GM19324 (cell line): ENCODE data around the gene RALGAPA2.

ENCODE experiments used
- ATAC-seq: cut with Tn5 transposase; IDR thresholded peaks from one replicate; pipeline ENCODE4 v1.9.1; 2021; ENCODE audit warnings: mild to moderate bottlenecking, moderate library complexity; ENCODE audit not compliant: unreplicated experiment, low FRiP score

Gene RALGAPA2

DNA sequence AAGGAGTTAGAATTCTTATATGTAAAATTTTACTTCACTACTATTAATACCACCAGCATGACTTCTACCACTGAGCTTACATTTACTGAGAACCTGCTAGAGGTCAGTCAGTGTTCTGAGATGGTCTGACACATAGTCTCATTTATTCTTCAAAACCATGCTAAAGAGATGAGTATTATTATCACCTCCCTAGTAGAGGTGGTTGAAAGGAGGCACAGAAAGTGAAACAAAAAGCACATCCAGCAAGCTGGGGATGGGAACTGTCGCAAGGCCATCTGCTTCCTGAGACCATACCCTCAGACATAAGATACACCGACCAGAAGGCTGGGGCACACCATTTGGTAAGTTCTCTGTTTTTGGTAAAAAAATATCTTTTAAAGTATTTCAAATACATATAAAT lies 206.9 kb downstream of the RALGAPA2 start:
- ATAC-seq, result no peak

DNA sequence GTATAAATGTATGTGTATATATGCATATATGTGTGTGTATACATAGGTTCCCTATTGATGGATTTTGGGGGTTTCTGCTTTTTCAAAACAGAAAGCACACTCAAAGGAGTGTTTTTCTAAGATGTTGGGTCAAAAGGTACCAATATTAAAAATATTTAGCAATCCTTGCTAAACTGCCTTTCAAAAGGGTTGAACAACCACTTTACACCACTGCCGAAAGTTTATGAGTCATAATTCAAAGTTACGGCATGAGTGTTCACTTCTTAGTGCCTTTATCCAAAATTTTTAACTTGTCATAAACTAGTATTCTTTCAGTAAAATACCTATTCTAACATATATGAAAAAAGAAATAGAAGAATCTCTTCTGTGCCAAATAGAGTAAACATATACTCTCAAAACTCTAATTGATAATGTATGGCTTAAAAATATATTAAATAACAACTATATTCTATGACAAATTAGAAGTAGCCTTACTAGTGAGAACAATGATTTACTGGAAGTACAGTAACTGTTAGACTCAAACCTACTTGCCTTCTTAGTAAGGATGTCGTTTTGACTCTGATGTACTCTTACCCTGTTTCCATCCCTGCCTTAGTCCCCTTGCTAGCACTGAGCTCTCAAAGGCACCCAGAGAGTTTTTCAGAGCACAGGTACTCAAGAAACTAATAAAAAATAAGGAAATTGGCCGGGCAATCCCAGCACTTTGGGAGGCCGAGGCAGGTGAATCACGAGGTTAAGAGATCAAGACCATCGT lies 208.5 kb downstream of the RALGAPA2 start:
- no peak for ATAC-seq

DNA sequence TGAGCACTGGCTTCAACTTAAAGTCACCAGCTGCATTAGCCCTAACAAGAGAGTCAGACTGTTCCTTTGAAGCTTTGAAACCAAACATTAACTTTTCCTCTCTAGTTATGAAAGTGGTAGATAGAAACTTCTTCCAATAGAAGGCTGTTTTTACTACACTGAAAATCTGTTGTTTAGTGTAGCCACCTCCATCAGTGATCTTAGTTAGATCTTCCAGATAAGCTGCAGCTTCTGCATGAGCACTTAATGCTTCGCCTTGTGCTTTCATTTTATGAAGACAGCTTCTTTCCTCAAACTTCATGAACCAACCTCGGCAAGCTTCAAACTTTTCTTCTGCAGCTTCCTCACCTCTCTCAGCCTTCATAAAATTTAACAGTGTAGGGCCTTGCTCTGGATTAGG lies 211.3 kb downstream of the RALGAPA2 start:
- no peak for ATAC-seq

DNA sequence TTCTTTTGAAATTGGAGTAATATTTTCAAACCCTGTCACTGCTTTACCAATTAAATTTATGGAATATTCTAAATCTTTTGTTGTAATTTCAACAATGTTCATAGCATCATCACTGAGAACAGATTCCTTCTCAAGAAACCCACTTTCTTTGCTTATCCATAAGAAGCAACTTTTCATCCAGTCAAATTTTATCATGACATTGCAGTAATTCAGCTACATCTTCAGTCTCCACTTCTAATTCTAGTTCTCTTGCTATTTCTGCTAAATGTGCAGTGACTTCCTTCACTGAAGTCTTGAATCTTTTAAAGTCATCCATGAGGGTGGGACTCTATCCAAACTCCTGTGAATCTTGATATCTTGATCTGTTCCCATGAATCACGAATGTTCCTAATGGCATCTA lies 212.1 kb downstream of the RALGAPA2 start:
- no peak for ATAC-seq

DNA sequence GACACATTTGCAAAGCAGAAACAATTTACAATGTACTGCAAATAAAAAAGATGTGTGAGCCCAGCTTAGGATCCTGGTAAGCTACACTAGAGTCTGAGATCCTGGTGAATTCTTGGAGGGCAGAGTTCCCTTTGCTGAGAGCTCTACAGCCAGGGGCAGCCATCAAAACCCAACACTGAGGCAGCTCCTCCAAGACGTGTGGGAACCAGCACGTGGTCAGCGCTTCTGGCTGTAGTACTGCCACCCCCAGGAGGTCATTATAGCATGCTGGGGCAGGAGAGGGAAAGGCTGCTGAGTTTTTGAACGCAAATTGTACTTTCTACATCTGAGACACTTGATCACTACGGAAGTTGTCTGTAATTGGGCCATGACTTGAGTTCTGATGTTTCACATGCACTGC lies 213.0 kb downstream of the RALGAPA2 start:
- no peak for ATAC-seq

DNA sequence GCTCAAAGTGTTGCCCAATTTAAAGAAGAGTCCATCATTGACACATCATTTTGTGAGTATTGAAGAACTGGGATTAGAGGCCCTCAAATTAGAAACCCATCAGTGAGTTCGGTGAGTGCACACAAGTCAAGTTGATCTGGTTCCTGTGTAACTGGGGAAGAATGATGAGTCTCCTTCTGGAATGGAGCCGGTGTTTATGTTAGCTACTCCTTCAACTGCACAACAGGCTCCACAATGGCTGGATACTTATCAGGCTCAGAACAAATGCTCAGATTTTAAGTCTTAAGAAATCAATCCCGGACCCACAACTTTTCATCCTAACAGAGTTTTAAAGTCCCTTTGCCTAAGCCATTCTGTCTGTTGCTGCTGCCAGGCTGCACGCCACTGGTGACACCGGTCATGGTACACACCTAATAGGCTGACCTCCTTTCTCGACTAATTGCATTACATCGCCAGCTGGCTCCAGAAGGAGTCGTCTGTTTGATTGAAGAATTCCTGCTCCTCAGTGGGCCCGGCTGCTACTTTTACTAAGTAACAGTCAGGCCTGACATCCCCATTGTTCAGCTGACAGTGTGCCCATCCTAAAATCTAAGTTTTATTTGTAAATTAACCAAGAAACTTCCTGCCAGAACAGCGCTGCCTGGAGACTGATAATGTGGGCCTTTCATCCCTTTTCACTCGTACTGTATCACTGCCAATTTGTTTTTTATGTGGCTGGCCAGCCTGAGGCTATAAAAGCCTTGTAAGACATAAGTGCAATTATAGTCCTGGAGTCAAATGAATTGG lies 214.2 kb downstream of the RALGAPA2 start:
- no peak for ATAC-seq

DNA sequence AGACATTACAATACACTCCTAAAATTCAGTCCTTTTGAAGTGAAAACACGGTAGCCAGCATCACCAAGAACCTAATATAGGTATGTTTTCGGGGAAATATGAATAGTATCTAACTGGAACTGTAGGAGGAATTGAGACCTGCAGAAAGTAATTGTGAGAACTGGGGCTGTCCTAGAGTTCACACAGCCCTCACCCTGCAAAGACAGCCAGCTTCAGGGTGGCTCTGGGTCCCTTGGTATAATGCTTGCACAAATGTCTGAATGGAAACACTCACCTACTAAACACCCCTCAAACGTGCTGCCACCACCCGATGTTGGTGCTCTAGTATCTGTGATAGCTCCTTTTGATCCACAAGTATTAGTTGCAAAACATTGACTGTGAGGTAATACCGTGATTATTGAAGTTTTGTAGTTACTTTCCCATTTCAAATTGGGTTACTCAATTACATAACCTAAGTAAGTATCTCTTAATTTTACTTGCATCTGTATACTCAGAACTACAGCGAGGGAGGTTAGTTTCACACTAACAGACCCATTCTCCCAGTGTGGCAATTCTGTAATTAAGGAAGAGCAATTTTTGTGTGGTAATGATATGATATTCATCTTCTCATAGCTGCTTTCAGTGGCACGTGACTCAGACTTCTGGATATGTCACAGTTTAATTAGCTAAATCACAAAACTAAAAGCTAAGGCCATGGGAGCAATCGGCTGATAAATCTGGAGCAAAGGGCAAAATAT lies 215.0 kb downstream of the RALGAPA2 start:
- ATAC-seq, result no peak

DNA sequence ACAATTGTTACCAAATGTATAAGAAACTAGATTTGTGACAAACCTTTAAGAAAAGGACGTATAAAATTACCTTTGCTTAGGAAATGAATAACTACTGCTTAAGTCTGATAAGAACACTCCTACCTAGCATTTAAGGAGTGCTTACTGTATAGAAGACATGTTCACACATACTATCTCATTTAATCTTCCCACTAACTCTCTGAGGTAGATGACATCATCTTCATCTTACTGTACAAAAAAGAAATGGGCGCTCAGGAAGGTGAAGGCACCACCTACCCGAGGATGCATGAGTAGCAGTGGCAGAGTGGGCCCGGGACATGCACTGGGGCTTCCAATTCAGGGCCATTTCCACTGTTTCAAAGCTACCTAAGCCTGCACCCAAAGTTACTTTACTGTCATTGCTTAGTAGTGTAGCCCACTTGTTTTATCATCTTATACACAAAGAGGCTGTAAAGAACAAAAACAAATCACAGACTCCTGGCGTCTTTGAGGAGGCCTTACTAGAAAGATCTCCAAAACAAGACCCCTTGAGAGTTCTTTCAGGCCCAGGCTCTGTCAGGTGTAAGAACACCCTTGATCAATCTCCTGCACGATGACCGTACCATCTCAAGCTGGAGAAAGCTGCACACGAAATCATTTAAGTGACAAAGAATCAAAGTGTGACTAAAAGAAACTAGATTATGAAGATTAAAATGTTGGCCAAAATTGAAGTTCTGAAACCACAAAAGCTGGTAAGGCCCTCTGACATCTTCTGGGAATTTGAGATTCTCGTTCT lies 216.5 kb downstream of the RALGAPA2 start:
- no peak for ATAC-seq

DNA sequence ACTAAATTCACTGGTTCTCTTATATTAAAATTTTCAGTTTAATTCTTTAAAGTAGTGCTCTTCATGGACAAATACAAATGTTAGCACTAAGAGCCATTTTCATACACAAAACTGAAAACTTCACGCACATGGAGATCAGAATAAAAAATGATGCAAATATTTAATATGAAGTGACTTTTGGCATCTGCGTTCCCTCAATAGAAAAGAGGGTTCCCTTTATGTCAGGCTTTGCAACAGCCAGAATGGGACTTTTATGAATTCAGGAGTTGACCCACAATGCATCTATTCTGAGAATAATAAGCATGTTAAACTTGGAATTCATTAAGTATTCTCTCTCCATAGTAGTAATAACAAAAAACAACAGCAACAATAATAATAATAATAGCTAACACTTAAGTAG lies 218.7 kb downstream of the RALGAPA2 start:
- no peak for ATAC-seq

DNA sequence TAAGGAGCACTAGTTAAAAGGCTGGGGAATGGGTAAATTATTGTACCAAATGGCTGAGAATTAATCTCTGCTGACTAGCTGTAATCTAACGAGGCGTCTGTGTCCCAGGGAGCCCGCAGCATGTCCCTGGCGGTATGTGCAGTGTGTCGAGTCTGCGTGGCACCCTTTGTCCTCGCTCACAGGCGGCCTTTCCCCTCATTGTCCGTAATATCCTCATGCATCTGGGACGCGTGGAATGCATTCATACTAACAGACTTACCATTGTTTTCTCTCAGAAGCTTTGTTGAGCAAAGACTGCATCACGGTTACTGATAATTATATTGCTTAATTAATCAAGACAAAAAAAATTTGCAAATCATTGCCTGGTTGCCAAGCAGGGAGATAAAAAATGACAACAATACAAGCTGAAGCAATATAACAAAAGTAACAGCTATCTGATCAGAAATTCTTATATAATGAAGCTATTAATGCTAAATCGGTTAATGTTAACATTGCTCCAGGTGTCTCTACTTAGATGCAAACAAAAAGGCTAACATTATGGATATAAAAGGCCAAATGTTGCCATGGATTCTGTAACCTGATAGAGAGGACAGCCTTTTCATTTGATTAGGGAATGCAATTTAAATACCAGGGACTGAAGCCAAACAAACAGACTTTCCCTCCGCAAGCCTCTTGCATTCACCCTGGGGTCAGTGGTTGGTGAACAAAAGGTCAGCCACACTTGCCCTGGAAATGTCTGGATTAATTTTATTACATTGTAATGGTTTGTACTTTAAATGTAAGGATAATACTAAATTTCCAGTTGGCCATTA lies 219.7 kb downstream of the RALGAPA2 start:
- ATAC-seq, result no peak

DNA sequence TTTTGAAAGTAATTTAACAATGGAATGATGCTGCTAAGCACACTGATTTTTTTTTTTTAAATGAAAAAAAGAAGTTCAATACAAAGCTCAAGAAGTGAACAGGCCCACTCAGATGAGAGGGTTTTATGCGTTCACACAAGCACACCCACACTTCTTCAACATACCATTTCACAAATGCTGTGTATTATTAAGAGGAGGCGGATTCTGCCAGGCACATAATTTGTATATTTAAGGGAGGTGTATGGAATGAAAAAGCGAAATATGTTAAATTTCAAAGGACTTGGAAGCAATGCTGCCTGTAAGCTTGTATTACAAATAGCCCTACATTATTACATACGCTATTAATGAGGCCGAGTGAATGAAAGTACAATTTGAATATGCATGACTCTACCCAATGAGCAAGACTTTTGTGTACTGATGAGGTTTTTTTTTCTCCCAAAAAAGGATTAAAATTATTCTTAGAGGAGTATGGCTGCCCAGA lies 220.6 kb downstream of the RALGAPA2 start:
- ATAC-seq, result no peak

DNA sequence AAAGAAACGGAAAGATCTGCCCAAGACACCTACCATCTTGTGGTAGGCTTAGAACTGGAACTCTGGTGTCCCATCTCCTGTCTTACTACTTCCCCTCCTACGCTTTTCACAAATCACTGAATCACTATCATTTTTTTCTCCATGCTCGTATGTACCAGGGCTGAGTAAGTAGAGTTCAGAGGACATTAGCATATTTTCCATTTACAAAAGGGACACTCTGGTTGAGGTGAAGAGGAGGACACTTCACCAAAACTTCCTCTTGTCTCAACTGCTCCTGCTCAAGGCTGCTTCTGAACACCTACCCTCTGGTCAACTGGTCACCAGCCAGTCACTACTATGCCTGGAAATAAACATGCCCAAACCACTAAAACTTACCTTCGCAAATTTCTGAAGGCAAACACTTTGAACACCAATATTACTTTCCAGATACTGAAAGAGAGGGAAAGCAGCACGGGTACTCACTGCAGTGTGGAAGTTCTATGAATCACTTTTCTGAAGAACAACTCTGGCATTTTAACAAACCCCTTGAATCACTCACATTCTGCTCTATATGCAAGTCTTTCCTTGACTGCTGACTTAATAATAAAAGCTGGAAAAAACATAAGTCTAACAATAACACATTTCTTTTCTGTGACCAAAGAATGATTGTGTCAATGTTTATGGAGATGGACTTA lies 221.2 kb downstream of the RALGAPA2 start:
- no peak for ATAC-seq

DNA sequence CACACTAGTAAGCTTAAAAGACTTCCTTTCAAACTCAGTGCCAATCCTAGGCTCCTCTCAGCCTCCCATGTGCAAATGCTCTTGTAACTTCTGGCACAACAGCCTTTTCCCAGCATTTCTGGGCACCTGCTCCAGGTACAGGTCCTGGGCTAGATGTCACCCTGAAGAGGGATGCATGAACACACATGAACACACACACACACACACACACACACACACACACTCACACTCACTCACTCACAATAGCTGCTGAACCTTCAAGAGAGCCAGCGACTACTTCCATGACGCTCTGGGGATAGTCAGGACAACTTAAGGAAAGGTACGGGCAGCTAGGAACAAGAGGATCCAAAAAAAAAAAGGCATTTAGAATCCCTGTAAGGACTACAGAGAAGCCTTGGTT lies 221.8 kb downstream of the RALGAPA2 start:
- no peak for ATAC-seq

DNA sequence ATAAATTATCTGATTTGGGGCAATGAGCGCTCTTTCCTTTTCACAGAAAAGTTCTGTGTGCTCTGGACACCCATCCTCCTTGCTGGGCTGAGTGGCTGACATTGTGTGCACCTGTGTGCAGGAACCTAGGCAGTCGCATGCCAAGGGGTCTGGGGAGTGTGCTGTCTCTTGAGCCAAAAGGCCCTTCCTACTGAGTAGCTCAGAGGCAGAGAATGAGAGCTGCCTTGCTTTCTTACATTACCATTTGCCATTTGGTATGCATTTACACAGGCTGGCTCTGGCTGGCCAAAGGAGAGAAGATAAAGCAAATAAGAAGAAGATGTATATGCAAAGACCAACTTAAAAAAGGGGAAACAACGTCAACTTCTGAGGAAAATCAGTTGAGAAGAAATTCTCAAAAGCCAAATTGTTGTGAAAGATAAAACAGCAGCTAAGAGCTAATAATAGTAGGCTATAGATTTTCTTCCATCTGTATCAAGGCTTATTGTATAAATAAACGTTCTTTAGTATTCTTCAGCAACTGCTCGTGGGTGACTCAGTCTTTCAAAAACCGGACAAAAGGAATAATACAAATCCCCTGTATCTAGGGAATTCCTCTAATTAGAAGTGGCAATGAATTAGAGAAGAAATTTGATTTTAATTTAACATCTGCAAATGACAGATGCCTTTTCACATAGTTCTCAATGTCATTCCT lies 222.6 kb downstream of the RALGAPA2 start:
- no peak for ATAC-seq

DNA sequence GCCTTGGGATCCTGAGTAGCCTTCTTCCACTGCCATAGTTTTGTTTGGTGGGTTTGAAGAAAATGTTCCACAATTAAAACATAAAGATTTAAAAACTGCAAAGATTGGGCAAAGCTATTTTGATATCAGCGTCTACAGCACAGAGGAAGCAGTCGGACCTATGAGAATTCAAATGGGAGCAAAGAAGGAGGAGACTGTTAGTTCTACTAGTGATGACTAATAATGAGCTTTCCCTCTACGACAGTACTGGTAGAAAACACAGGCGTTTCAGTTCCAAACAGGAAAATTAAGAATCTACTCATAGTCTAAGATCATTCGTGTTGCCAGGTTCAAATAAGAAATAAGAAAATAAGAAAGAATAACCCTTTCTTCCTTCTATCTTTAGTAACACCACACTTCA lies 223.4 kb downstream of the RALGAPA2 start:
- ATAC-seq, result no peak

DNA sequence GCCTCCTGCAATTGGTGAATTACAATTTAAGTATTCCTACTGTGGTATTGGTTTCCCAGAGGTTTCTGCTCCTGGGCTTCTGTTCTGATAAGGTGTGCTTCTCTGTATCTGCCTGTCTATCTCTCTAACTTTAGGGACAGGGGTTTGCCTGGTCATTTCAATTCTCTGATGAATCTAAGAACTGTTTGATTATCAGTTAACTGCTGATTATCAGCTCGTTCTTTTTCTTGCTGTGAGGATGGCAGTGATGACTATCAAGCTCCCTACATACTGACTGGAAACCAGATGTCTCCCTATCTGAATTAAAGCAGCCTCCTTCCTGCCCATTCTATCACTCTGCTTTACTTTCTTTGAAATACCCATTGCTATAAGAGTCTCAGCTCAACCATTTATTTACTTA lies 224.1 kb downstream of the RALGAPA2 start:
- ATAC-seq, result no peak

DNA sequence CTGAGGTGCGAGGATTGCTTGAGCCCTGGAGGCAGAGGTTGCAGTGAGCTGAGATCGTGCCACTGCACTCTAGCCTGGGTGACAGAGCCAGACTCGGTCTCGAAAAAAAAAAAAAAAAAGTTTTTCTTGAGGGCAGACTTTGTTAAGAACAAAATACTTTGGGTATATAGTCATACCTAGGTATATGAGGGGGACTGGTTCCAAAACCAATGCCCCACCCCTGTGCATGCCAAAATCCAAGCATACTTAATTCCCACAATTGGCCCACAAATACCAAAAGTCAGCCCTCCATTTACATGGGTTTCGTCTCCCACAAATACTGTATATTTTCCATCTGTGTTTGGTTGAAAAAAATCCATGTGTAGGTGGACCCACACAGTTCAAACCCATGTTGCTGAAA lies 224.6 kb downstream of the RALGAPA2 start:
- ATAC-seq, result no peak

DNA sequence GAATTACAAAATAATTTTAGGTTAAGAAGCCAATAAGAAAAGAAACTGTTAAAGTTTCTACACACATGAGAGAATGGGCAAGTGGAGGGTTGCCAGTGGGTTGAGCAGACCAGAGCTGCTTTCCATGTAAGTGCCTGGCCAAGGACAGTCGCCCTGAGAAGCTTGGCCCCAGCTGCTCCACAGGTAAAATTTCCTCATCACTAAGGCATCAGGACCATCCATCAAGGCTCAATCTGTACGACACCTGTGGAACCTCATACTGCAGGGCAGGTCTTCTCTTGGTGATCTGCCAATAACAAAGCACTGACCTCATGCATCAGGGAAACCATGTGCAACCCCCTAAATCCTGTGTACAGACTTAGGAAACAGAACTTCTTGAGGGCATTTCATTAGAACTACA lies 229.1 kb downstream of the RALGAPA2 start:
- ATAC-seq, result no peak

DNA sequence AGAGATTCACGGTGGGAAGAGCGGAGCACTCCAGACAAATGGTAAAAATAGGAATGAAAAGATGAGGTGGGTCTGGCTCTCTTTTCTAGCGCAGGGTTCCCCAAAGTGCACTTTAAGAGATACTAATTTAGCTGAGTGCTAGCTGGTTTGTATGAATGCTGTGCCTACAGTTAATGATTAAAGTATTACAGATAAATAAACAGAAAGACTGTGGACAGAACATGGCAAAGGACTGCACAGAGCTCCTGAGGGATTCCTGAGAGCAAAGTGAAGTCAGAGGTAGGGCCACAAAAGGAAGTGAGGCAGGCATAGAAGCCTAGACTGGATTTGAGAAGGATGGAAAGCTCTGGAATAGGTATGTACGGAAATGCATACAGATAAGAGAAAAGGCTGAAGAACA lies 230.0 kb downstream of the RALGAPA2 start:
- ATAC-seq, result no peak
